Measurements from ENCODE around the gene IRF2.
A peak's percentile ranks its signal among the peaks of the same experiment; 100 is the strongest.

The IRF2 gene

DNA sequence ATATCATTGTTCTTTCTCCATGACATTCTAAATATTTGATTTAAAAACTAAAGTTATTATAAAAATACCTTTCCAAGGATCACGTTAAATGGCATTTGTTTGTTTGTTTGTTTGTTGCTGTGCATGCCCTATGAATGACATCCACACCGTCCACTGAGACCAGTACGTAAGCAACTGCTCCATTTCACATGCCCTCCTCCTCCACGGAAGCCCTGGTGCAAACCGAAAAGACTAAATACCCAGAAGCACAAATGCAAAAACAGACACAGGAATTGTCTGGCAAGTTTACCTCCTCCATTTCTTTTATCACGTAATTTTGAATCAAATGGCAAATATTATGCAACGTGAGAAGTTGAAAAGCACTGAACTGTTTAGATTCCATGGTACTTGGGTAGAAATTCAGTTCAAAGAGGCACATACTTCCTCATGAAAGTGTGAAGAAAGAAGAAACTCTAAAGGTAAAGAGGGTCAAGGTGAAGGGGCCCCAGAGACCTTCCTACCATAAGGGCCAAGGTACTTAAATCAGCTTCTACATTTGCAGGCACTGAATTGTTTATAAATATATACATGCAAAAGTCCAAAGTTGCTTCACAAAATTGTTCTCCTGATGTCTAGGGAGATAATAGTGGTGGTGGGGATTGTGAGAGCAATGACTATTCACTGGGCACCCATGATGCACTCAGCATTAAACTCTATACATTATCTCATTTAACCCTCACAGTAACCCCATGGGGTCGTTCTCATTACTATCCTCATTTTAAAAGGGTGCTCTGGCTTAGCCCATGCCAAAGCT, 23.4 kb downstream of the IRF2 start:
- no peak for DNase-seq (ENCODE audit: low spot score)

GRCh38 chr4:184450045-184450444, 24.3 kb downstream of the IRF2 start:
- DNase-seq (ENCODE audit: low spot score): no peak

DNA sequence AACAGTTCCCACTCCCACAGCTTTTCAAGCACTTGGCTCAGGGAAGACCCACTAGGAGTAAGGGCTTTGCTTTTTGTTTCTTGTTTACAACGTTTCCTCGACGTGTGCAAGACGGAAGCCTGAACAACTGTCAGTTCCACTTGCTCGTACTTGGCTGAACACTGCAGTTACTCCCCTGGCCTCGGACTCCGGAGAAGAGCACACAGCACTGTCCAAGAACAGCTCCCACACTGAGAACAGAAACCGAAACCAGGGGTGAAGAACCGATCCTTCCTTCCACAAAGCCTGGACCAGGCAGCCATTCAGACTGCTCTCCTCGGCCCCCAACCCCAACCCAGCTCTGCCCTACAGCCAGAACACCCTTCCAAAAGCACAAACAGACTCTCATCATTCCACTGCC, 25.5 kb downstream of the IRF2 start:
- DNase-seq (ENCODE audit: low spot score): no peak

DNA sequence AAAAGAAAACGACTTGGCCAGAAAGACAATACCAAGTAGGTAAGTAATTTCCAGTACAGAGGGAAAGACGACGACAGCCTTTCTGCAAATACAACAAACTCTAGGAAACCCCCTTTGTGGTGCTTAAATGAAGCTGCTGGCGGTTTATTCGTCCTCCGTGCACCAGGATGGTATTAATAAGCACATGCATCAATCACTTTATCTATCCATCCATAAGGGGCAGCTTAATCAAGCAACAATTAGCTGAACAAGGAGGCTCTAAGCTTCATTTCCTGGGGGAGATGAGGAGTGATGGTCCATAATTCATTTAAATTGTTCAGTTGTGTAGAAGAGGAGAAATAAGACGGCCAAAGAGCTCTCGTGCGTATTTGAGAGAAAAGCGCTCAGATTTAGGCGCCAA, 26.2 kb downstream of the IRF2 start:
- DNase-seq (ENCODE audit: low spot score): no peak

GRCh38 chr4:184447664-184448063, 26.7 kb downstream of the IRF2 start:
- DNase-seq (ENCODE audit: low spot score): peak; percentile 60

GRCh38 chr4:184446132-184446658, 28.2 kb downstream of the IRF2 start:
- no peak for DNase-seq (ENCODE audit: low spot score)

GRCh38 chr4:184444953-184445309, 29.4 kb downstream of the IRF2 start:
- DNase-seq (ENCODE audit: low spot score): no peak

GRCh38 chr4:184444215-184444952, 30.0 kb downstream of the IRF2 start:
- DNase-seq (ENCODE audit: low spot score): no peak

GRCh38 chr4:184443318-184443717, 31.0 kb downstream of the IRF2 start:
- no peak for DNase-seq (ENCODE audit: low spot score)

DNA sequence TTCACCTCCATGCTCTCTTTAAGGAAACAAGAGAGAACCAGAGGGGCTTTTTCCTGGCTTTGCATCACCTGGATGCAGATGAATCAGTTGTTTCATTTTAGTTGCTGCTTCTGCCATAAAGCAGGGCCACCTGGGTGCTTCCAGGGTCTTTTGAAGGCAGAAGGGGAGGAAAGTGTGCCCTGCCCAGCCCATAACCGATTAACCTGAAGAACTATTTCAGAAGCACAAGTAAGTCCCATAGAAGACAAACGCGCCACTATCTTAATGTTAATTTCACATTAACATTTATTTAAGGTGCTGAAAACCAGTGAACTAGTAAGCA, 32.1 kb downstream of the IRF2 start:
- DNase-seq (ENCODE audit: low spot score): no peak

- no peak for DNase-seq (ENCODE audit: low spot score)
These were observed 32.7 kb downstream of the IRF2 start for GRCh38 chr4:184441461-184442313.

GRCh38 chr4:184440595-184441358, 33.6 kb downstream of the IRF2 start:
- DNase-seq (ENCODE audit: low spot score): no peak

DNA sequence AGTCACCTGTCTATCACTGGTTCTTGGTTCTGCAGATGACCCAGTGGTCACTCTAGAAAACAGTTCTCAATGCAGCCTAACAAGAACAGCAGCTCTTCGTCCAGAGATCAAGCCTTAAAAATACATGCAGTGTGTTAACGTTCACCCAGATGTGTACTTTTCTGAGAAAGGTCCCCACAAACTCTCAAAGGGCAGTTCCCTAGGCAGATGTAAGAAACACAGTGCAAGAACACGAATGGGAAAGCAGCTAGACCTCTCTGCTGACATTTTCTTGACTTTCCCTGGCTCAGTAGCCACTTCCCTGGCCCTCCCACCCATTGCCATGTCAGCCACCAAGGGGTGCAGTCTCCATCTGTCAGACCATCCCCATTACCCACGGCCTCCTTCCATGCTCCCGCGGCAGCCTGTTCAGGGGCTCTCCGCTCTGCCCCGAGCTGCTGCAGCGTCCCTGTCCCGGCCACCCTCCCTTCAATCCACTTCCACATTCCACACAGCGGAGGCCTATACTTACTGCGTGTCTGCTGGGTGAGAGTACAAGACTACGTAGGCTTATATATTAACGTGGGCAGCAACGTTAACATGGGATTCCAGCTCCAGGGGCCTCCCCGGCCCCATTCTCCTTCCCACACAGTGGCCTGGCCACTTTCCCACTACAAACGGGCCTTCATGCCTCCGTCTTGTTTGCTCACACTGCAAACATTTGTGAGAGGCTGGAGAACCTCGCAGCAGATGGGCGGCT, 34.3 kb downstream of the IRF2 start:
- DNase-seq (ENCODE audit: low spot score): no peak

DNA sequence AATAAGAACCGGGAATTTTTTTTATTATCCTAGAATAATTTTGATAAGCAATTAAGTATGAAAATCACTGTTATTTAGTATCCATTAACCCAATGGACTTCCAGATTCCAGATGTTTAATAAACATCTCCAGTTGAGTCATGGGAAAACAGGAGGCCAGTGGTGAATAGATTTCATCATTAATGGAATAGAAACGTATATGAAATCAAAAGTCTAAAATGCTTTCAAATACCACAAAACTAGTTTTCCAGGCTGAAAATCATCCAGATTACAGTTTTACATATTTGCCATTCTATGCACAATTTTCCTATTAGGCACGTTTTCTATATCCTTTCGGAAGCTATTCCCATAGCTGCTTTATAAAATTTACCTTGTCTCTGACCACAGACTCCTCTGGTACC, 35.0 kb downstream of the IRF2 start:
- DNase-seq (ENCODE audit: low spot score): no peak

DNA sequence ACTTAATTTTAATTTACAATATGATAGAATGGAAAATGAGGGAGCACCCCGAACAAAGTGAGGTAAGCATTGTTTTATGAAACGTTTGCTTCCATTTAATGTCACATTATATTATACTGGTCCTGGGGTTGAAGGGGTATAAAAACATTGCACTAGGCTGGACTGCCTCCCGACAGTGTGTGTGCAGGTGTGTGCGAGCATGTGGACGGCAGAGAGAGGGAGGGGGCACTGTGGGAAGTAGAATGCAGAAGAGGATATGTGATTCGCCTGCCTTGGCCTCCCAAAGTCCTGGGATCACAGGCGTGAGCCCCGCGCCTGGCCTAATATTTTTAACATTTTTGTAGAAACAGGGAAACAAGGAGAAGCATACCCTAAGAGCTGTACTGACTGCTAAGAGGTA, 36.0 kb downstream of the IRF2 start:
- no peak for DNase-seq (ENCODE audit: low spot score)

GRCh38 chr4:184437565-184438265, 36.6 kb downstream of the IRF2 start:
- no peak for DNase-seq (ENCODE audit: low spot score)

DNA sequence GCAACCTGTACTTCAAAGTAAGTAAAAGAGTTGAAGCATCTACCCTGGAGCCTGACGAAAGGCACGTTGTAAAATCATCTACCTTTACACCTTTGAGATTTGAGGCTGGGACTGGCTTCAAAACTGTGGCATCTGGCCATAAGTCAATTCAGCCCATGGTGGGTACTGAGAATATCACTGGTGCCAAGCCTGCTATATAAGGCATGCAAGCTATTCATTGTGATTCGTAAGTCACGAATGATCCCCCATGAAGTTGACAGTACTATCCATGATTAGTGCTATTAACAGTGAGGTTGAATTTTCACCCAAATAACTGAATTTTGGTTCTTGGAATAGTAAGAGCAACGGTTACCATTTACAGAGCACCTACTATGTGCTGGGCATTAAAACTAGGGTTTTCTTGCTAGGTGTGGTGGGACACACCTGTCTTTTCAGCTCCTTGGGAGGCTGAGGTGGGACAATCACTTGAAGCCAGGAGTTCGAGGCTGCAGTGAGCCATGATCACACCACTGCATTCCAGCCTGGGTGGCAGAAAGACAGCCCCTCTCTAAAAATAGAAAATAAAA, 39.8 kb downstream of the IRF2 start:
- no peak for DNase-seq (ENCODE audit: low spot score)

DNA sequence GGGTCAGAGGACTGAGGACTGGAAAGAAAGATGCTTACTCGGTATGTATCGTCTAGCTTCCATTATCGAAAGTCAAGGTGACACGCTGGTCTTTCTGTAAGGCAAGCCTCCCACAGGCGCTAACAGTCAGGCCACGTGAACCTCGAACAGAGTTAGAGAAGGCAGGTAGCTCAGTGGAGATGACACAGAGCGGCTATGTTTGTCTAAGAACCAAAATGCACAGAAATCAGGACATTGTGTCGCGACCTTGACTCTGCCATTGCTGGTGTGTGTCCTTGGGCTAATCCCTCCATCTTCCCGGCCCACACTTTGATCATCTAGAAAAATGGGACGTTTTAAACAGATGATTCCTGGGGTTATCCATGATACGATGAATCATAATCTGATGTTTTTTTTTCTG, 40.3 kb downstream of the IRF2 start:
- no peak for DNase-seq (ENCODE audit: low spot score)

DNA sequence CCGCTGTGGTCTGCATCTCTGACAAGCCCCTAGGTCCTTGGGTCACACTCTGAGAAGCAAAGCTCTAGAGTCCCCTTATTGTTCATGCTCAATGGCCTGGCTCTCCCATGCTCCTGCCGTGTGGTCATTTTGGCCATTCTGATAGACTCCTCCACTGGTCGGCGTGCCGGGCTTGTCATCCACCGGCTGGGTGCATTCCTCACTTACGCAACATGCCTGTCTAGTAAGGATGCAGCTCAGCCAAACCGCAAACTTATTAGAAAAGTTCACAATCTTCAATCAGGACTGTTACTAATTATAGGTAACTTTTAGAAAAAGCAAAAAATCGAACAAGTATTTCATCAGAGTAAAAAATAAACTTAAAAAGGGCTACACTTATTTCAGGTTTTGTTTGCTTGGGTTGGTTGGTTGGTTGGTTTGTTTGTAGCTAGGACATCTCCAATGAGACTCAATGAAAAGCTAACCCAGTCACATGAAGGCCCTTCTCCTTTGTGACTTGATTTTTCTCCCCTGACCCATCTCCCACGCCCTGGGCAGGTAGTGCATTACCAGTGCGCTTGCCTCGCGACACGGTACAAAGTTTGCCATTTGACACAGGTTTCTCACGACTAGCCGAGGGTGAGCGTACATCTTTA, 41.0 kb downstream of the IRF2 start:
- DNase-seq (ENCODE audit: low spot score): no peak
